Measurements from ENCODE around the gene ASCL4.

DNA sequence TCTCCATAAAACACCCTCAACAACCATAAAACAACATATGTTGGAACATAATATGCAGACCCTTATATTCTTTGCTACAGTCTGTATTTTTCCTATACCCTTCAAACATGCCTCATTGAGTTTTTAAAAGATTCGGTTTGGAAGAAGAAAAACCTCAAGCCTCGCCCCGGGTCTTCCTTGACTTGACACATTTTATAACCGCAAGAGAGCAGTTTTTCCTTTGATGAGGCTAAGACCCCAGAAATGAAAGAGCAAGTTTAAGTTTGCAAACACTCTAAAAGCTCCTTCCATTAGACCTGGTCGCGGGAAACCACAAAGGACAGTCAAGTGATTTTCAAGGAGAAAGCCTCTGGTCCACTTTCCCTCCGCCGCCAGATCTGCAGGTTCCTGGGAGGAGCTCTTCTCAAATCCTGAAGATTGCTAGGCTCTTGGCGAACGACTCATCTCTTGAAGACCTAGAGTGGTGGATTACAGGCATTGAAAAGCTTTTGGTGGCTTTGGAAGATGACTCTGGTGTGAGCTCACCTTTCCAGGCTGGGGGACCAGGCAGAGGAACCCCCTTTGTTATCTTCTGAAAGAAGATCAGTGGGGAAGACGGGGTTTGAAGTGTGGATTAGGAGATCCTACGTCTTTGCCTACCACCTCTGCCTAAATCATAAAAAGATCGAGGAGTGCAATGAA lies at the start of gene ASCL4:
- TF ChIP-seq, protein P1, sequence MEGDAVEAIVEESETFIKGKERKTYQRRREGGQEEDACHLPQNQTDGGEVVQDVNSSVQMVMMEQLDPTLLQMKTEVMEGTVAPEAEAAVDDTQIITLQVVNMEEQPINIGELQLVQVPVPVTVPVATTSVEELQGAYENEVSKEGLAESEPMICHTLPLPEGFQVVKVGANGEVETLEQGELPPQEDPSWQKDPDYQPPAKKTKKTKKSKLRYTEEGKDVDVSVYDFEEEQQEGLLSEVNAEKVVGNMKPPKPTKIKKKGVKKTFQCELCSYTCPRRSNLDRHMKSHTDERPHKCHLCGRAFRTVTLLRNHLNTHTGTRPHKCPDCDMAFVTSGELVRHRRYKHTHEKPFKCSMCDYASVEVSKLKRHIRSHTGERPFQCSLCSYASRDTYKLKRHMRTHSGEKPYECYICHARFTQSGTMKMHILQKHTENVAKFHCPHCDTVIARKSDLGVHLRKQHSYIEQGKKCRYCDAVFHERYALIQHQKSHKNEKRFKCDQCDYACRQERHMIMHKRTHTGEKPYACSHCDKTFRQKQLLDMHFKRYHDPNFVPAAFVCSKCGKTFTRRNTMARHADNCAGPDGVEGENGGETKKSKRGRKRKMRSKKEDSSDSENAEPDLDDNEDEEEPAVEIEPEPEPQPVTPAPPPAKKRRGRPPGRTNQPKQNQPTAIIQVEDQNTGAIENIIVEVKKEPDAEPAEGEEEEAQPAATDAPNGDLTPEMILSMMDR (IDR thresholded peaks at IDR 0.05; ENCODE audit: control extremely low read depth in 1 of 3, insufficient read depth in 1 of 3, low read depth in 1 of 3, low read length in 3 of 3) = no peak
- TF ChIP-seq POLR2A (IDR thresholded peaks at IDR 0.05; ENCODE audit: control extremely low read depth in 1 of 2, low read depth in 2 of 2, low read length in 2 of 2) (no peak), CEBPB (IDR thresholded peaks at IDR 0.05; ENCODE audit: low read depth, low read length) (no peak), FOSL1 (IDR thresholded peaks at IDR 0.05; ENCODE audit: insufficient read depth, low read depth, low read length) (no peak), NANOG (IDR thresholded peaks at IDR 0.05; ENCODE audit: insufficient read depth, low read depth, low read length, poor library complexity, severe bottlenecking) (no peak), TCF12 (IDR thresholded peaks at IDR 0.05; ENCODE audit: low read depth, low read length) (no peak), SAP30 (IDR thresholded peaks at IDR 0.05; ENCODE audit: insufficient read depth, insufficient replicate concordance, low read length) (no peak), SP2 (IDR thresholded peaks at IDR 0.05; ENCODE audit: low read length) (no peak), RFX5 (IDR thresholded peaks at IDR 0.05; ENCODE audit: borderline replicate concordance, low read depth, low read length) (no peak), KDM5A (IDR thresholded peaks at IDR 0.05; ENCODE audit: low read length) (no peak)
- TF ChIP-seq, protein P2, sequence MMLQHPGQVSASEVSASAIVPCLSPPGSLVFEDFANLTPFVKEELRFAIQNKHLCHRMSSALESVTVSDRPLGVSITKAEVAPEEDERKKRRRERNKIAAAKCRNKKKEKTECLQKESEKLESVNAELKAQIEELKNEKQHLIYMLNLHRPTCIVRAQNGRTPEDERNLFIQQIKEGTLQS (IDR thresholded peaks at IDR 0.05; ENCODE audit: insufficient read depth, low read depth, low read length) = no peak

Data from H1 (cell line).